Measurements from ENCODE around the gene MOSMO. TPM values are rescaled to one million over a fixed set of nuclear protein-coding genes. Genes with fewer than 3 reads are reported as not detected.

Gene MOSMO
- total RNA-seq: 1 to 10 TPM; 7.7 to 8.0 TPM

DNA sequence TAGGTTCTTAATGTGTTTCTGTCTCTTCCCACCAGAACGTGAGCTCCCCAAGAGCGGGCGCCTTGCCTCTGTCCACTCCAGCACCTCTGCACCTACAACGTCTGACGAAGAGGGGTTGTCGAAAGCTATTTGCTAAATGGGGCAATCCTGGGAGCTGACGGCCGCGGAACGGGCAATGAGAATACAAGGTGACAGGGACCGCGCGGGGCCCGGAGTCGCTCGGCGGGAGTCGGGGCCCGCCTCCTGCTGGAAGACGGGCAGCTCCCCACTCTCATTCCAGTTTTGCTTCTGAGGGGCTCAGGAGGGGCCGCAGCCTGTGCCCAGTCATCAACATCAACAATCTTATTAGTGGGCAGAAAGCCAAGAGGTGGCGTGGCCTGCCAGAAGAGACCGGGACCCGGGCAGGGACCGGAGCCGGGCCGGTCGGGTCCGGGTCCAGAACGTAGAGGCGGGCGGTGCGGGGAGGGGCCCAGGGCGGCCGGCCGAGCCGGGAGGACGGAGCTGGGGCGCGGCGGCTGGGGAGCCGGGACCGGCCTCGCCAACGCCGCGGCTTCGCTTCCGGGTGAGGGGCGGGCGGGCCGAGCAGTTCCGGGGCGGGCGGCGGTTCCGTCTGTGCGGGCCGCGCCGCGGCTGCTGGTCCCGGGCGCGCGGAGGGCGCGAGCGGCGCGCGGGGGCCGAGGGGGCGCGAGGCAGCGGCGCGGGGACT is at the start of gene MOSMO:
MOSMO (plus strand) TSS at position 603 of the 706 bp plus-strand sequence. CDS start 191 bp downstream, outside the sequence.
- DNase-seq: peak; percentile 81
- ChIA-PET CTCF (interaction anchor here (0.5 to 16.9 kb wide), 6 partner anchors 63 to 289 kb away, joined by 3 to 326 read pairs (median 6); no protein-coding TSS in a partner anchor), POLR2A (no interaction called here)
- H3K27me3 Mint-ChIP-seq: no peaks in the 10 kb centered on the region
- H3K4me1 Mint-ChIP-seq: peaks cover 42% of the 10 kb centered on the region
- H3K4me3 Mint-ChIP-seq: peak within 1 kb of the TSS; percentile 84
- intact Hi-C loops (cut with DNase I, micrococcal nuclease): loop anchor here (1.0 to 2.0 kb wide), 5 partner anchors 55 to 409 kb away; partner anchors contain the start of genes POLR3E (in 2 of the 2), METTL9 (in 1 of the 2) and UQCRC2 (in 1 of the 2)
- peaks cover 5% of the 10 kb centered on the region for H3K36me3 Mint-ChIP-seq (ENCODE audit: low read depth)
- peak within 1 kb of the TSS; percentile 79 for H3K27ac Mint-ChIP-seq
- H3K9me3 Mint-ChIP-seq (ENCODE audit: low read depth): no peaks in the 10 kb centered on the region
- peak; percentile 89 for ATAC-seq

DNA sequence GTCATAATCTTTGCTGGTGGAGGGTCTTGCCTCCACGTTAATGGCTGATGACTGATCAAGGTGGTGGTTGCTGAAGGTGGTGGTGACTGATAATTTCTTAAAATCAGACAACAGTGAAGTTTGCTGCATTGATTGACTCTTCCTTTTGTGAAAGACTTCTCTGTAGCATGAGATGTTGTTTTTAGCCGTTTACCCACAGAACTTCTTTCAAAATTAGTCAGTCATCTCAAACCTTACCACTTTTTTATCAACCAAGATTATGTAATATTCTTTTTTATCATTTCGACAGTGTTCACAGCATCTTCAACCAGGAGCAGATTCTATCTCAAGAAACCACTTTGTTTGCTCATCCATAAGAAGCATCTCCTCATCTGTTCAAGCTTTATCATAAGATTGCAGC is 48.9 kb upstream of the MOSMO start:
- ATAC-seq: peak; percentile 64
- POLR2A ChIA-PET: interaction anchor here (0.5 kb wide), 1 partner anchor 49 kb away, joined by 3 read pairs; no protein-coding TSS in a partner anchor

DNA sequence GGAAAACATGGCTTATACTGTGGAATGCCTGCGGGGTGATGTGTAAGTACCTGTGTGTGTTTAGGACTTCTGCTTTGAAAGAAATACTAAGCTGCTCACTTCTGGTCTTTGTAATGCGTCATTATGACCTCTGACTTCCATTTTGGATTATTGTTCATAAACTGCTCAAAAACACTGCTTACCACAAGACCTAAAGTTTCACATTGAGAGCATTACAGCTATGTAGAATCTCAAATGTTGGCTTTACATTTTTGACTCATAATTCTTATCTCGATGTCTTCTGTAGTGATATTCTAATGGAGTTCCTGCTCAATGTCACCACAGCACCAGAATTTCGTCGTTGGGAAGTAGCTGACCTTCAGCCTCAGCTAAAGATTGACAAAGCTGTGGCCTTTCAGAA is 45.4 kb upstream of the MOSMO start:
- Mint-ChIP-seq H3K4me1 (peaks cover 20% of the 10 kb centered on the region), H3K4me3 (no peak overlapping the region), H3K9me3 (ENCODE audit: low read depth) (no peaks in the 10 kb centered on the region), H3K27ac (peak overlapping the region; percentile 63), H3K36me3 (ENCODE audit: low read depth) (peaks cover 69% of the 10 kb centered on the region), H3K27me3 (no peaks in the 10 kb centered on the region)
- ATAC-seq (no peak), DNase-seq (no peak)
- ChIA-PET POLR2A (no interaction called here), CTCF (interaction anchor here (1.0 to 1.4 kb wide), 2 partner anchors 115 to 227 kb away, joined by 4 to 5 read pairs; no protein-coding TSS in a partner anchor)
- intact Hi-C loops (cut with DNase I, micrococcal nuclease): no loop called here

More for the DNA sequence above, 48.9 kb upstream of the MOSMO start:
- Mint-ChIP-seq H3K4me3 (no peak overlapping the region), H3K4me1 (peaks cover 39% of the 10 kb centered on the region), H3K27ac (peak overlapping the region; percentile 67), H3K36me3 (ENCODE audit: low read depth) (peaks cover 53% of the 10 kb centered on the region), H3K27me3 (no peaks in the 10 kb centered on the region), H3K9me3 (ENCODE audit: low read depth) (no peaks in the 10 kb centered on the region)
- CTCF ChIA-PET: interaction anchor here (0.6 to 1.6 kb wide), 5 partner anchors 8 to 230 kb away, joined by 3 to 5 read pairs (median 4); no protein-coding TSS in a partner anchor
- no peak for DNase-seq
- intact Hi-C loops (cut with DNase I, micrococcal nuclease): no loop called here

DNA sequence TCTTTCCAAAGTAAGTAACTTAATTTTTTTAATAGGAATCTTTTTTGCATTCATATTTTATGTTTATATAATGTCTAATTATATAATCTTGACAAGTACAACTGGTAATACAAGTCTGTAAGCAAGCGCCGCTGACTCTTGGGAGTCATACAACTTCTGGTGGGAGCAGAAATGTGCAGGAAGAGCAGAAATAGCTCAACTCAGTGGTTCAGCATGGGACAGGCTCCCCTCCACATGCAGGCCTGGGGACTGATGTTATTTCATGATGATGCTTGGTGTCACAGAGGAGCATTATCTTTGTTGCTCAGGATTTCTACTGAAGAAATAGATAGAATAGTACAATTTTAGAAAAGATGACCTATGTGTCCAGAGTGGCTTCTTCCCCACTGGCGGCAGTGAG is 44.0 kb upstream of the MOSMO start:
- intact Hi-C loops (cut with DNase I, micrococcal nuclease): no loop called here
- ChIA-PET CTCF (interaction anchor here (0.6 to 1.3 kb wide), 2 partner anchors 10 to 231 kb away, joined by 3 to 4 read pairs; no protein-coding TSS in a partner anchor), POLR2A (no interaction called here)
- no peak for ATAC-seq
- Mint-ChIP-seq H3K4me3 (no peak overlapping the region), H3K36me3 (ENCODE audit: low read depth) (peaks cover 64% of the 10 kb centered on the region), H3K4me1 (peaks cover 11% of the 10 kb centered on the region), H3K27me3 (no peaks in the 10 kb centered on the region), H3K27ac (no peak overlapping the region), H3K9me3 (ENCODE audit: low read depth) (no peaks in the 10 kb centered on the region)
- DNase-seq: no peak

DNA sequence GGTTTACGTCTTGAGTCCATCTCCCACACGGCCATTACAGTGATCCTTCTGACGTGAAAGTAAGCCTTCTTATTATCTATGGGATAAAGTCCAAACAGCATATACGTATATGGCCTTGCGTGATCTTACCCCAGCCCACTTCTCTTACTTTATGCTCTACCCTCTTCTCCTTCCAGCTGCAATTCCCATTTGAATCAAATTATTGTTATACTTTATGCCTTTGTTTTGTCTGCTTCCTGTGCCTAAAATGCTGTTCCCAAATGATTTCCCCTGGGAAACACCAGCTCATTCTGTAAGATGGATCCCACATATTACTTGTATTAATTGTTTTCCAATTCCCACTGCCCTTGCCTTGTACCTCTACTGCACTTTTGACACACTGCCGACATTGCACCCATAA is 43.6 kb upstream of the MOSMO start:
- ATAC-seq (no peak), DNase-seq (no peak)
- Mint-ChIP-seq H3K27me3 (no peaks in the 10 kb centered on the region), H3K4me1 (peaks cover 6% of the 10 kb centered on the region), H3K9me3 (ENCODE audit: low read depth) (no peaks in the 10 kb centered on the region), H3K27ac (no peak overlapping the region), H3K4me3 (no peak overlapping the region), H3K36me3 (ENCODE audit: low read depth) (peaks cover 60% of the 10 kb centered on the region)
- POLR2A ChIA-PET: no interaction called here
- CTCF ChIA-PET: interaction anchor here (1.3 kb wide), 1 partner anchor 10 kb away, joined by 4 read pairs; no protein-coding TSS in a partner anchor
- intact Hi-C loops (cut with DNase I, micrococcal nuclease): no loop called here

DNA sequence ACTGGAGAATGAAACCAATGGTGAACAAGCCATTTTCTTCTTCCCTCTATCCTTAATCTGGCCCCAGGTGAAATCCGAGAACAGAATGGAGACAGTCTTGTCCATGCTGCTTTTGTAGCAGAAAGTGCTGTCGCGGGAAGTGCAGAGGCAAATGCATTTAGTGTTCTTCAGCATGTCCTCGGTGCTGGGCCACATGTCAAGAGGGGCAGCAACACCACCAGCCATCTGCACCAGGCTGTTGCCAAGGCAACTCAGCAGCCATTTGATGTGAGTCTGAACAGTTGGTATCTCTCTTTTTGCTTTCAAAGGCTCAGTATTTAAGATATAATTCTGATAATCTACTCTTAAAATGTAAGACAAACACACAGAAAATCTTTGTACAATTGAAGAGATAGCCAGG is 36.1 kb upstream of the MOSMO start:
- intact Hi-C loops (cut with DNase I, micrococcal nuclease): no loop called here
- Mint-ChIP-seq H3K4me1 (no peaks in the 10 kb centered on the region), H3K27me3 (no peaks in the 10 kb centered on the region), H3K36me3 (ENCODE audit: low read depth) (peaks cover 39% of the 10 kb centered on the region), H3K27ac (no peak overlapping the region), H3K9me3 (ENCODE audit: low read depth) (no peaks in the 10 kb centered on the region), H3K4me3 (no peak overlapping the region)
- no peak for DNase-seq
- ChIA-PET CTCF (no interaction called here), POLR2A (no interaction called here)
- no peak for ATAC-seq

- ATAC-seq: no peak
- ChIA-PET POLR2A (no interaction called here), CTCF (interaction anchor here (0.9 to 1.1 kb wide), 3 partner anchors 9 to 28 kb away, joined by 3 to 4 read pairs (median 3); no protein-coding TSS in a partner anchor)
- Mint-ChIP-seq H3K27me3 (no peaks in the 10 kb centered on the region), H3K4me1 (no peaks in the 10 kb centered on the region), H3K36me3 (ENCODE audit: low read depth) (peaks cover 43% of the 10 kb centered on the region), H3K9me3 (ENCODE audit: low read depth) (no peaks in the 10 kb centered on the region), H3K27ac (no peak overlapping the region), H3K4me3 (no peak overlapping the region)
- intact Hi-C loops (cut with DNase I, micrococcal nuclease): no loop called here
- no peak for DNase-seq
Observed at GRCh38 chr16:21973945-21974344, 34.0 kb upstream of the MOSMO start.

GRCh38 chr16:21980032-21980431 is 27.9 kb upstream of the MOSMO start:
- Mint-ChIP-seq H3K9me3 (ENCODE audit: low read depth) (no peaks in the 10 kb centered on the region), H3K4me1 (no peaks in the 10 kb centered on the region), H3K27me3 (no peaks in the 10 kb centered on the region), H3K4me3 (no peak overlapping the region), H3K36me3 (ENCODE audit: low read depth) (peaks cover 56% of the 10 kb centered on the region), H3K27ac (no peak overlapping the region)
- CTCF ChIA-PET: interaction anchor here (1.2 to 1.9 kb wide), 2 partner anchors 98 to 99 kb away, joined by 3 to 4 read pairs; no protein-coding TSS in a partner anchor
- ATAC-seq (no peak), DNase-seq (no peak)
- intact Hi-C loops (cut with DNase I, micrococcal nuclease): no loop called here
- POLR2A ChIA-PET: no interaction called here

DNA sequence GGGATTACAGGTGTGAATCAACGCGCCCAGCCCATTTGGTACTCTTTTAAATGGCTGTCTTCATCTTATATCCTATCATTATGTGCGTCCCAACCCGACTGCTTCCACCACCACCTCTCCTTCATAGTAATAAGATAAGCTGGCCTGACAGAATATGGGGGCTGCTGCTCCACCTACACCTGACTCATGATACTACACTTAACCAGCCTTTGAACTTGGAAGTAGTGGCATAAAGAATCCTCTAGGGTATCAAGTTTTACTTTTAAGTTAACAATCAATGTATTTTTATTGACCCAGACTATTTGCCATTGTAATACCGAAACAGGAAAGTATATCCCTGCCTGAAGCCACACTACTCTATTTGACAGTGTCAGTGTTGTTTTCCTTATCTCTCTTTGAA is 25.8 kb upstream of the MOSMO start:
- Mint-ChIP-seq H3K4me3 (no peak overlapping the region), H3K27ac (peak overlapping the region; percentile 27), H3K4me1 (no peaks in the 10 kb centered on the region), H3K36me3 (ENCODE audit: low read depth) (peaks cover 46% of the 10 kb centered on the region), H3K9me3 (ENCODE audit: low read depth) (no peaks in the 10 kb centered on the region), H3K27me3 (no peaks in the 10 kb centered on the region)
- intact Hi-C loops (cut with DNase I, micrococcal nuclease): no loop called here
- ChIA-PET POLR2A (no interaction called here), CTCF (interaction anchor here (0.6 to 1.2 kb wide), 4 partner anchors 9 to 139 kb away, joined by 3 to 4 read pairs (median 3); no protein-coding TSS in a partner anchor)
- ATAC-seq (no peak), DNase-seq (no peak)

- ATAC-seq (no peak), DNase-seq (no peak)
- H3K4me1 Mint-ChIP-seq: peaks cover 2% of the 10 kb centered on the region
- no peaks in the 10 kb centered on the region for H3K27me3 Mint-ChIP-seq
- H3K4me3 Mint-ChIP-seq: no peak overlapping the region
- intact Hi-C loops (cut with DNase I, micrococcal nuclease): no loop called here
- ChIA-PET POLR2A (no interaction called here), CTCF (interaction anchor here (1.2 kb wide), 1 partner anchor 93 kb away, joined by 5 read pairs; no protein-coding TSS in a partner anchor)
- H3K9me3 Mint-ChIP-seq (ENCODE audit: low read depth): no peaks in the 10 kb centered on the region
- H3K27ac Mint-ChIP-seq: no peak overlapping the region
- peaks cover 37% of the 10 kb centered on the region for H3K36me3 Mint-ChIP-seq (ENCODE audit: low read depth)
Observed at GRCh38 chr16:21984062-21984461, 23.8 kb upstream of the MOSMO start.

DNA sequence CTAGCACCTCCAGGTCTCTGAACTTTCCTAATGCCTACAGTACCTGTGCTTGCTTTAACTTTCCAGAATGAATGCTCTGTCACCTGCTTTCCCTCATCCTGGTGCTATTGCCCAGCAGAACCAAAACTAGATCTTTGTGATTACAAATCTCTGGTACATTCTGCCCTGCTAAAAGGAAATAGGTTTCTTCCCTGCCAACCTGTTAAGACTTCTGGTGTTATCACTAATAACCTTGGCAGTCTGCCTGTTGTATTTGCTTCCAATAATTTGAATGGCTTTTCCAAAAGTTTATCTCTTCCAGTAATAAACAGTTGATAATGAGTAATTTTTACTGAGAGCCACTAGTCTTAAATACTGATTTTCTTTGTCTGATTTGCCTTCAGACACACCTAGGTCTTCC is 22.4 kb upstream of the MOSMO start:
- Mint-ChIP-seq H3K9me3 (ENCODE audit: low read depth) (no peaks in the 10 kb centered on the region), H3K27ac (no peak overlapping the region), H3K27me3 (no peaks in the 10 kb centered on the region), H3K4me3 (no peak overlapping the region), H3K4me1 (peaks cover 2% of the 10 kb centered on the region), H3K36me3 (ENCODE audit: low read depth) (peaks cover 28% of the 10 kb centered on the region)
- DNase-seq (no peak), ATAC-seq (no peak)
- CTCF ChIA-PET: no interaction called here
- POLR2A ChIA-PET: no interaction called here
- intact Hi-C loops (cut with DNase I, micrococcal nuclease): no loop called here

DNA sequence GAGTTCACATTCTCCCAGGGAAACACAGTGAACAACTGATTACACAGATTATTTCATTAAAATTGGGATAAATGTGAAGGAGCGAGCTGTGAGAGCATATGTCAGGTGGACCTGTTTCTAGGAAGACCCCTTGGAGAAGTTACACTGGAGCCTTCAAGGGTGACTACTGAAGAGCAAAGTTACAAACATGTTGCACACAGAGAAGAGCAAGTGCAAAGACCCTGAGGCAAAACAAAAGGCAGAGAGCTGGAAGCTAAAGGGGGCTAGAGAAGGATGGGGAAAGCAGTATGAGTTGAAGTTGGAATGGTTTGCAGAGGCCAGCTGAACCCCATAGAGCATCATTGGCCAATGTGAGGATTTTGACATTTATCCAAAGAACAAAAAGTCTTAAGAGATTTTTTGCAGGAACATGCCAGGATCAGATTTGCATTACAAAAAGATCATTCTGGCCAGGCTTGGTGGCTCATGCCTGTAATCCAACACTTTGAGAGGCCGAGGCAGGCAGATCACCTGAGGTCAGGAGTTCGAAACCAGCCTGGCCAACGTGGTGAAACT is 21.1 kb upstream of the MOSMO start:
- no peak for DNase-seq
- peaks cover 7% of the 10 kb centered on the region for H3K4me1 Mint-ChIP-seq
- intact Hi-C loops (cut with DNase I, micrococcal nuclease): no loop called here
- ChIA-PET CTCF (no interaction called here), POLR2A (no interaction called here)
- H3K36me3 Mint-ChIP-seq (ENCODE audit: low read depth): peaks cover 18% of the 10 kb centered on the region
- H3K27ac Mint-ChIP-seq: no peak overlapping the region
- H3K27me3 Mint-ChIP-seq: no peaks in the 10 kb centered on the region
- no peak overlapping the region for H3K4me3 Mint-ChIP-seq
- no peak for ATAC-seq
- no peaks in the 10 kb centered on the region for H3K9me3 Mint-ChIP-seq (ENCODE audit: low read depth)
